ENCODE data around the gene MDM4. TPM values are rescaled to one million over a fixed set of nuclear protein-coding genes. Genes with fewer than 3 reads are reported as not detected.

The MDM4 gene
- total RNA-seq, 1 donor from 2014 or later, result 15.9 TPM

DNA sequence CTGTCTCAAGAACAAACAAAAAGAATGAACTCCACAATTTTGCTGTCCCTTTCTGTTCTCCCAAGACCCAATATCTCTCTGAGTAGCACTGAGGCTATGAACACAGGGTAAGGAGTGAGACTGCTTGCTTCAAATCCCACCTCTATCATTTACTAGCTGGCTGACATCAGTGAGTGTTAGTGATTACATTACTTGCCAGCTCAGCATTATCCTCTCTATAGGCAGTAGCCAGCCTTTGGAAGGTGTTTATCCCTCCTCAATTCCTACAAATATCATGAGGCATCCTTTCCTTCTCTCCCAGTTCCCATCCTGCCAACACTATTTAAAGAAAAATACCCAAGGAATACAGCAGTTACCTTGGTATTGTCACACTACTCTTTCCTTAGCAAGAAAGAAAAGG lies 24.6 kb upstream of the MDM4 start:
- DNase-seq (ENCODE audit: low read depth in 2 of 2), result no peak

DNA sequence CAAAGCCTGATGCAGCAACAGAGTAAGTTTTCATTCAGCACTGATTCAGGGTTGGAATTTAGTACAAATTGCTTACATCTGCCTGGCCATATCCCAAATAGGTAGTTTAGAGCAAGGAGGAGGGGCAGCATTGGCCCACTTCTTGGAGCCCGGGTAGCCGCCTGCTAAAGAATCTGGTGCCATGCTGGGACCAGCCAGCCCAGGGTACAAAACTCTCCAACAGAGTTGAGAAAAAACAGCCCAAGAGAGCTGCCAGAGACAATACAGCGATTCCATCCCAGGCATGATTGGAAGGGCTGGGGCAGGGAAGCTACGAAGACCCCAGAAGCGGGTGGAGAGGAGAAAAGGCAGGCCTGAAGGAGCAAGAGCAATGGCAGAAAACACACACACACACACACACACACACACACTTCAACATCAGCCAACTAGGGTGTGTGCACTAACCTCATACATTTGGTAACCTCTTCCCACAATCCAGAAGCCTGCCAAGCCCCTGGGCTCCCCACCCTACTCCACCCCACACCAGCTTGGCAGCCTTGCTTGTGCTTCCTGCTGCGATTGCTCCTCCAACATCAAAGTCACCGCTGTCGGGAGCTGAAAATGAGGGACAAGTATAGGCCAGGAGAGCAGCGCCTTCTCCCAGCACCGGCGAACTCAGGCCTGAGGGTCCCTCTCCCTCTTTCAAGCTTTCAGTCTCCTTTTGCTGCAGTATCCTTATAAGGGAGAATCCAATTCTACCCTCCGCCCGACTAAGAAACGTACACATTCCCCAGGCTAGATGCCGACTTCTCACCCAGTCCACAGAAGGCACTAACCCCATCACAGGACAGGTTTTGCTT lies 22.8 kb upstream of the MDM4 start:
- peak in 1 of 2 donors; percentile 39 for DNase-seq (ENCODE audit: low read depth in 2 of 2)

DNA sequence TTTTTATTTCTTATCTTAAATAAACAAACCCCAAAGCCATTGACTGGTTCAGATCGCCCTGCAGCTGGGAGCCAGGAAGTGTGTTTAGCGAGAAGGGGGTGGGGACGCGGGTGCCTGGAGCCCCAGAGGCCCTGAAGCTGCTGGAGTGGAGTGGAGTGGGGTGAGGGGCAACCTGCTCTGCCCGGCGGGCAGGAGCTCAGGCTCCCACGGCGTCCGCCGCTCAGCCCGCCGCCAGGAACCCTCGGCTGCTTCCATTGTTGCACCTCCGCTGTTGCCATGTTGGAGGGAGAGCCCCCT lies 22.3 kb upstream of the MDM4 start:
- peak; percentile 49 to 69 for DNase-seq (ENCODE audit: low read depth in 2 of 2)

DNA sequence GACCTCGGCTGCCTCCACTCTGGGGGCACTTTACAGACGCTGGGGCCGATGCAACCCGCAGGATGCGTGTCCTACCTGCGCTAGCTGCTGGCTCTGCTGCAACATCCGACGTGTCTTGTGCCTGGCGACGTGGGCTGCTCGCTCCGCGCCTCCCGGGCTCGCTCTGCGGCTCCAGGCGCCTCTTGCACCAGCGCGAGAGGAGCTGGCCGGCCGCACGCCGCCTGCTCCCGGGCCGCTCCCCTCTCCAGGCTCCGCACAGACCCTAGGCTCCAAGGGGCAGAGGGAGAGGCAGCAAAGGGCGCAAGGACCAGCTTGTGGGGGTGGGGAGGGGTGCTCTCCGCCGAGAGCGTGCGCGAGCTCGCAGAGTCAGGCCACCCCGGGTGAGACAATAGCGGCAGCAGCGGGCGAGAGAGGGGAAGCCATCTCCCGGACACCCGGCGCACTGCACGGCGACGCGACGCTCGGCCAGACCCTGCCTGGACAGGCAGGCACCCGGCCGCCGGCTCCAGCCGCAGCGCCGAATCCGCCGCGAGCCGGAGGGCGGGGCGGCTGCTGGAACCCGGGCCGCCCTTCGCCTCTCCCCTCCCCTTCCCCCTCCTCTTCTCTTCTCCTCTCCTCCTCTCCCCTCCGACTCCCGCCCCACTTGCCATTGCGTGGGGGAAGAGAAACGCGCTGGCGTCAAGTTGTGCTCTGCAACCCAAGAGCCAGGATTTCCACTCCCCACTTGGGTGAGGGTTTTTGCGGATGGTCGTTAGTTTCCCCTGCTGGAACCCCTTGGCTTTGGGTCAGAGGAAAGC lies 21.7 kb upstream of the MDM4 start, which contains the start of gene PIK3C2B:
Gene PIK3C2B (minus strand): TSS at position 525 of the 797 bp plus-strand sequence. CDS start 25,003 bp downstream, outside the sequence.
- peak; percentile 86 to 91 for DNase-seq (ENCODE audit: low read depth in 2 of 2)

DNA sequence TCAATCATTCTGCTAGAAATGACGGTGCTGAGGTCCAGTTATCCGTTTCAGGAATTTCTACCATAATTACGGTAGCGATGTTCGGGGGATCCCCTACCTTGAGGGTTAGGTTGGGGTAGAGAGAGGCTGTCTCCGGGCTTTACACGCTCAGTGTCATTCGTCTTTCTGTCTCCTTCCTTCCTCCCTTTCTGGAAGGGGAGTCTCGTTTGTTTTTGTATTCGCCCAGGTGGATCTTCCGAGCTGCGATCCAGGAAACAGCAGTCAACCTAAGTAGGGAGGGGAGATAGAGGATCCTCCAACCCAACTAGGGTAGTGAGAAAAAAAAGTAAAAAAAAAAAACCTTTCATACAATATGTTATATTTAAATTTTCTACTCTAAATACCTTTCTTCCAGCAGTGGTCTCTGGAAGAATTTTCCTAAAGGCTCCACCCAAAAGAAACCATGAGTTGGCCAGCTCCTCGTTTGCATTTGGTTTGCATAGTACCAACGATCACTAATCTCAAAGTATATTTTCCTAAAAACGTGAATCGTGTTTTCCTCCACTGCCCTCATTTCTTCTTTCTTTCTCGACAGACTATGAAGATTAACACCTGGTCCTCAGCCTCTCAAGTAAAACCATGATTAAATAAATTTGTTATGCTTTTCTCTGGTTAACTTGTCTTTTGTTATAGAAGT lies 21.0 kb upstream of the MDM4 start:
- DNase-seq (ENCODE audit: low read depth in 2 of 2), result no peak

DNA sequence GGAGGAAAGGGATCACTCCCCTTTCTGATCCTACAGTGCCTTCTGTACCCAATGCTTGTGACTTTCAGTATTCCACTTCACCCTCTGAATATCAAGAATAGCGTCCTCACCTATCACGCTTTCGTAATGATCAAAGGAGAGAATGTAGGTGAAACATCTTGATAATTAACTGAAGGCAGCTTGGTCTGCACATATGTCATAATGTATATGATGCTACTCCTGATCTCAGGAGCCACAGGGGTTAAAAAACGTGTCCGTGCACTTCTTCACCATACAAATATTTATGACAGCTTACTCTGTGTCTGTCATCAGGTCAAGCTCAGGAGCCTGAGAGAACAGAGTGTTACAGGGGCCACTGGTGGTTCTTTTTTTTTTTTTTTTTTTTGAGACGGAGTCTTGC lies 20.4 kb upstream of the MDM4 start:
- no peak for DNase-seq (ENCODE audit: low read depth in 2 of 2)

DNA sequence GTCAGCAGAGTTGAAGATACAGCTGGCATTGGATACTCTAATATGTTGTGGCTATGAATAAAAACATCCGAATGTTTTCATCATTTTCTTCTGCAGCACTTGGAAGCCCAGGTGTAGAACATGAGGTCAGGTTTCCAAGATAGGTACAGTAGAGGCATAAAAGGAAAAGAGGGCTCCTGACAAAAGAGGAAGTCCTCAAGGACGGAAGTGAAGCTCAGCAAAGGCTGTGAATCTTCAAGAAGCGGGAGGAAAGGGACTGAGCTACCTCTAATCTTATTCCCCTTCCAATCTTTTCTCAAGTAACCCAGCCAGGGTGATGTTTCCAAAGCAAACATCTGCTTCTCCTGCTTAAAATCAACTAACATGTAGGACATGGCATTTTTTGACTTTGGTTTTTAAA lies 17.2 kb upstream of the MDM4 start:
- DNase-seq (ENCODE audit: low read depth in 2 of 2), result no peak

DNA sequence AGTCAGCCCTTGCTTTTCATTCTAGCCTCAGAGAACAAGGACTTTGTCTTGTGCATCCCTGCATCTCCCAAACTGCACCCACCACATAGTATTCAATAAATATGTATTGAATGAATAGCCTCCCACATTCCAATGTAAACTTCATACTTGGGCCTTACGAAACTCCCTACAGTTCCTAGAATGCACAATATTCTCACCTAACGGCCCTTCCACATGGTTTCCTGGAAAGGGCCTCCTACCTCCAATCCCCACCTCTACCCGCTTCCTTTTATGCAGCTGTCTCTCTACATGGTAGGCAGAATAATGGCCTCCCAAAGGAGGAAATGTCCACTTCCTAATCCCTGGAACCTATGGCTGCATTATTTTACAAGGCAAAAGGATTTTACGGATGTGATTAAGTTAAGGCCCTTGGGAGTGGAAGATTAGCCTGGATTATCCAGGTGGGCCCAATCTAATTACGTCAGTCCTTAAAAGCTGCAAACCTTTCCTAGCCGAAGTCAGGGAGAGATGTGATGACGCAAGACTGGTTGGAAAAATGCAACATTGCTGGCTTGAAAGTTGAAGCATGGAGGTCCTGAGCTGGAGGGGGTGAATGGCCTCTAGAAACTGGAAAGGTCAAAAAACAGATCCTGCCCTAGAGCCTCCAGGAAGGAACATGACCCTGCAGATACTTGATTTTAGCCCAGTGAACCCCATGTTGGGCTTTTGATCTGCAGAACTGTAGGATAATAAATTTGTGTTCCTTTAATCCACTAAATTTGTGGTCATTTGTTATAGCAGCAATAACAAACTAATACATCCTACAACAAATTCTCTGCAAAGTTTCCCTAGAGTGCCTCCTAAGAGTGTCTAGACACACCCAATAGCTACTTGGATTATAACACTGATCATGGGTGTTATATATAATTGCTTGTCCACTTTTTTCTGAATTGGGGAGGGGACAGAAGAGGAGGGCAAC lies 16.4 kb upstream of the MDM4 start:
- no peak for DNase-seq (ENCODE audit: low read depth in 2 of 2)

DNA sequence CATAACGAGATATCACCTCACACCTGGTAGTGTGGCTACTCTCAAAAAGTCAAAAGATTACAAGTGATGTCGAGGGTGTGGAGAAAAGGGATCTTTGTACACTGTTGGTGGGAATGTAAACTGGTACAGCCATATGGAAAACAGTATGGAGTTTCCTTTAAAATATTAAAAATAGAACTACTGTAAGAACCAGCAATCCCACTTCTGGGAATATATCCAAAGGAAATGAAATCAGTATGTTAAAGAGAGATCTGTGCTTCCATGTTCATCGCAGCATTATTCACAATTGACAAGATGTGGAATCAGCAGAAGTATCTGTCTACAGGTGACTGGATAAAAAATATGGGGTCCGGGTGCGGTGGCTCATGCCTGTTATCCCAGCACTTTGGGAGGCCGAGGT lies 14.0 kb upstream of the MDM4 start:
- no peak for DNase-seq (ENCODE audit: low read depth in 2 of 2)

DNA sequence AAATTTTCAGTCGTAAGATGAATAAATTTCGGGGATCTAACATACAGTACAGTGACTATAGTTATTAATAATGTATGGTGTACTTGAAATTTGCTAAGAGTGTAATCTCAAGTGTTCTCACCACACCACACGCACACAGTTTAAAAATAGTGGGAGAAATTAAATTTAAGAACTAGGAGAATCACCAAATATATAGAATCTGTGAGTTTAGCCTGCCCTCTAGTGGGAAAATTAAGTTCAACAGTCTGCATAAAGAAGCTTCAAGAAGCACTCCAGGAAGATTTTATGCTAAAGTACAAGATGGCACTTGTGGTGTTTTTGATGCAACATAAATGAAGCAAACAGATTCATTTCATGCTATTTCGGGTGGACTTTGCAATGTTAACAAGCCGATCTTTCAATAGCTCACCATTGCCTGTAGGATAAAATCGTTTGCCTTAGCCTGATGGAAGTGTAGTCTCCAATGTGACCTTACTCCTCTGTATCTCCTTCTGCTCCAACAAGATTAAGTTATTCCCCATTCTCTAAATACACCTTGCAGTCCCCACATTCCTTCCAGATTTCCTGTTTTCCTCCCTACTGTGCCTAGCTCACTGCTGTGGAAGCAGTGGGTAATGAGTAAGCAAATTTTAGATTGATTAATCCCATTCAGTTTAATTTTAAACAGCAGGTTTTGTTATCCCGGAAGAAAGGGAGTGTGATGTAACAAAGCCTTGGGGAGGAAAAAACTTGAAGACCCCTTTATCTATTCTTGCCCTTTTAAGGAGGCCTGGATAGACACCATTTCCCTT lies 12.9 kb upstream of the MDM4 start:
- peak; percentile 76 for DNase-seq (ENCODE audit: low read depth in 2 of 2)

DNA sequence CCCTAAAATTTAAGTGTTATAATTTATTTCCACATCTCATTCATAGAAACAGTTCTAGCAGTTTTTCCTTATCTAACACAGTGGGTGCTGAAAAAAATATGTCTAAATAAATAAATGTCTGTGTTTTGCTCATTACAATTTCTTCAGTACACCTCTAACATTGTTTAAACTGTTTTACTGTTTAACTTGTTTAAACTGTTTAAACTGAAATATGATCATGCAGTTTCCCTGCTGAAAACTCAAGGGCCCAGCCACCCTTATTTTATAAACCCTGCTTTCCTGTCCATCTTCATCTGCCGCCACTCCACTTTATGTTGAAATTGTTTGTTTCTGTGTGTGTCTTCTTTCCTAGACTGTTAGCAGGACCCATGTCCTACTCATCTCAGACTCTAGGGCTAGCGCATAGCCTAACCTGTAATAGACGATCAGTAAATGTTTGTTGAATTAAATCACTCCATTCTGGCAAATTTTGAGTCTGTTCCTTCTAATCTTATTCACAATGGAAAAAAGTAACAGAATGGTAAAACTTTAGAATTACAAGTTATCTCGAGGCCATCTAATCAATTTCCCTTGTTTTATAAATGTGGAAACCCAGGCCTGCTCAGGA lies 12.2 kb upstream of the MDM4 start:
- no peak for DNase-seq (ENCODE audit: low read depth in 2 of 2)

DNA sequence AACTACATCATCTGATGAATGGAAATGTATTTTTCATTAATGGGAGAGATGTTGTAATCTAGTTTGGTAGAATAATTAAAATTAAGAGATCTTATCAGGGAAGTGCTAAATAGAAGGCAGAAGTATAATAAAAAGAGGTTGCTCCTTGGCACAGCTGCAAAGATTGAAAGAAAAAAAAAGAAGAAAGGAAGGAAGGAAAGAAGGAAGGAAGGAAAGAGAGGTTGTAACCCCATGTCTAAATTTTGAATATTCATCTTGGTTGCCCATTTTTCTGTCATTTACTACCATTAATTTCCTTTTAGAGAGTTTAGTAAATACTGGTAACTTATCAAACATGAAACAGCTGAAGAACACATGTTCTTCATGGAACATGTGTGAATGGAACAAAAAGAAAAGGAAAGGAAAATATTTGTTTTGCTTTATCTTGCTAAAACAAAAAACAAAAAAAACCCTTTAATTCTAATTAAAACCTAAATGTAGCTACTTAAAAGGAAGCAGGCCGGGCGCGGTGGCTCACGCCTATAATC lies 10.5 kb upstream of the MDM4 start:
- peak in 1 of 2 donors; percentile 6 for DNase-seq (ENCODE audit: low read depth in 2 of 2)

DNA sequence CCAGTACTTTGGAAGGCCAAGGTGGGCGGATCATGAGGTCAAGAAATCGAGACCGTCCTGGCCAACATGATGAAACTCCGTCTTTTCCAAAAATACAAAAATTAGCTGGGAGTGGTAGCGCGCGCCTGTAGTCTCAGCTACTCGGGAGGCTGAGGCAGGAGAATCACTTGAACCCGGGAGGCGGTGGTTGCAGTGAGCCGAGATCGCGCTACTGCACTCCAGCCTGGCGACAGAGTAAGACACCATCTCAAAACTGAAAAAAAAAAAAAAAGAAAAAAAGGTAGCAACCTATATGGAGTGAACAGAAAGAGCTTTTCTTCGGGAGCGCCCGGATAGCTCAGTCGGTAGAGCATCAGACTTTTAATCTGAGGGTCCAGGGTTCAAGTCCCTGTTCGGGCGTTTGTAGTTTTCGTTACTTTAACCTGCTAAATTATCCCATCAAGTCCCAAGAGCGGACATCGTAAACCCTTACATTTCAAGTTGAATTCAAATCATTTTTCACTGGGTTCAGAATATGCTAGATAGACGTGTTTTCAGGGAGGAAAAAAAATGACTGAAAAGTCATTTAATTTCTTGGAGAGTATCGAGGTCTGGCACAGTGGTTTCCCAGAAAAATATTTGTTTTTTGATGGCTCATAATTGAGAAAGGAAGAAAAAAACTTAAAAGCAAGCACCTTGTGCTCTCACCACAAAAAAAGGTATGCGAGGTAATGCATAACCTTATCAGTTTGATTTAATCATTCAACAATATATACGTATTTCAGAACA lies 9.8 kb upstream of the MDM4 start:
- peak; percentile 86 to 90 for DNase-seq (ENCODE audit: low read depth in 2 of 2)

DNA sequence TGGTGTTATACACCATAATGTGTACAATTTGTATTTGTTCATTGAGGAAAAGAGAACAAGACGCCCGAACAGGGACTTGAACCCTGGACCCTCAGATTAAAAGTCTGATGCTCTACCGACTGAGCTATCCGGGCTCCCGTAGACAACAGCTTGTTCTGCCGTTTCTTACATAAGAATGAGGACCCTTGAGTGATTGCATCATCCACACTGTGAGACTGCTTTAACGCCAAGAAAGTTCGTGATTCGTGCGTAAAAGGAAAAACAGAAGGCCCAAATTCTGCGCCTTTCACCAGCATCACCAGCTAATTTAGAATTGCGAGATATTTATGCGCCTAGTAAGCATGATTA lies 9.3 kb upstream of the MDM4 start:
- peak; percentile 92 to 95 for DNase-seq (ENCODE audit: low read depth in 2 of 2)

DNA sequence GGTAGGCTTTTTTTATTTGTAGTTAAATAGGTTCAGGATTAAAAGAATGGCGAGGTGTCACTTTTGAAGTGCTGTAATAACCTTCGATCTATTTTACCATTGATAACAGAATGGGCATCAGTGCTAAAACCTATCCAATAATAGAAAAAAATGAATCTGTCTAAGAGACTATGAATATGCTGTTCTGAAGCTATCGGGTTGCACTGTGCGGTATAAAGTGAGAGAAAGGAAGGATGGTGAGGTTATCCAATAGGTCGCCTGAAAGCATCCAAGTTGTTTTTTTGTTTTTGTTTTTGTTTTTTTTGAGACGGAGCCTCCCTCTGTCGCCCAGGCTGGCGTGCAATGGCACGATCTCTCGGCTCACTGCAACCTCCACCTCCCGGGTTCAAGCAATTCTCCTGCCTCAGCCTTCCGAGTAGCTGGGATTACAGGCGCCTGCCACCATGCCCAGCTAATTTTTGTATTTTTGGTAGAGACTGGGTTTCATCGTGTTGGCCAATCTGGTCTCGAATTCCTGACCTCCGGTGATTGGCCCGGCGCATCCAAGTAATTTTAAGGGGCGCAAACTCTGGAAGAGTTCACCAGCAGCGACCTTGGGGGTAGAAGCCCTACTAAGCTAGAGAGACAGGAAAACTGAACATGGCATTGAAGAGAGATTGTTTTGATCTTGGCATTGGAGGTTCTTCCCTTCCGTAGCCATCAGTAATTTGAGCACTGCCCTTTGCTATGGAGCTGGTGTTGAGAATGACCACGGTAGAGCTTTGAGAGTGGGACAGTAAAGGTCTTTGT lies 8.7 kb upstream of the MDM4 start:
- DNase-seq (ENCODE audit: low read depth in 2 of 2), result peak; percentile 16 to 41

DNA sequence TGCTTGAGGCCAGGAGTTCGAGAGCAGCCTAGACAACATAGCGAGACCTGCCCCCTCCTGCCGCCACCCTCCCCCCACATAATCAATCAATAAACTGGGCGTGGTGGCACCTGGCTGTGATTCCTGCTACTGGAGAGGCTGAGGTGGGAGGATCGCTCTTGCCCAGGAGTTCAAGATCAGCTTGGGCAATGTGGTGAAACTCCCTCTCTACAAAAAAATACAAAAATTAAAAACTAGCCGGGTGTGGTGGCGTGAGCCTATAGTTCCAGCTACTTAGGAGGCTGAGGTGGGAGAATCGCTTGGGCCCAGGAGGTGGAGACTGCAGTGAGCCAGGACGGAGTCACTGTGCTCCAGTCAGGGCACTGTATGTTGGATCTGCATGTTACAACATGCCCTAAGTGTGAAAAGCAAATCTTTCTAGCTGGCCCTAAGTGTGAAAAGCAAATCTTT lies 7.0 kb upstream of the MDM4 start:
- DNase-seq (ENCODE audit: low read depth in 2 of 2), result no peak

DNA sequence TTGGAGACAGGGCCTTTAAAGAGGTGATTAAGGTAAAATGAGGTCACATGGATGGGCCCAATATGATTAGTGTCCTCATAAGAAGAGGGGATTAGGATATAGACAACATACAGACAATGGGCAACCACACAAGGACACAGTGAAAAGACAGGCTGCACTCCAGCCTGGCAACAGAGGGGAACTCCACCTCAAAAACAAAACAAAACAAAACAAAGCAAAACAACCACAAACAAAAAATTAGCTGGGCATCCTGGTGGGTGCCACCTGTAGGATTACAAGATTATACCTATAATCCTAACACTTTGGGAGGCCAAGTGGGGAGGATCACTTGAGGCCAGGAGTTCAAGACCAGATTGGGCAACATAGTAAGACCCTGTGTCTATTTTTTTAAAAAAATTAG lies 4.8 kb upstream of the MDM4 start:
- DNase-seq (ENCODE audit: low read depth in 2 of 2), result no peak

DNA sequence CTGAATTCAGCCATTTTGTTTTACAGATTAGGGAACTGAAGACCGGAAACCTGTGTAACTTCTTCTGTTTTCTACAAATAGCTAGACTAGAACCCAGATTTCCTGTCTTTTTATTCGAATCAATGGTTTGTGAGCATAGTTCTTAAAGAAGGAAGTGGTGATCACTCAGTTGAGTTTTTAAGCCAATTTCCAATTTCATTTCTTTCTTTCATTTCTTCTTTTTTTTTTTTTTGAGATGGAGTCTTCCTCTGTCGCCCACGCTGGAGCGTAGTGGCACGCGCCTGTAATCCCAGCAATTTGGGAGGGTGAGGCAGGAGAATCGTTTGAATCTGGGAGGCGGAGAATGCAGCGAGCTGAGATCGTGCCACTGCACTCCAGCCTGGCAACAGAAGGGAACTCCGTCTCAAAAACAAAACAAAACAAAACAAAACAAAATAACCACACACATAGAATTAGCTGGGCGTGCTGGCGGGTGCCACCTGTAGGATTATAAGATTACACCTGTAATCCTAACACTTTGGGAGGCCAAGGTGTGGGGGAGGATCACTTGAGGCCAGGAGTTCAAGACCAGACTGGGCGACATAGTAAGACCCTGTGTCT lies 3.0 kb upstream of the MDM4 start:
- no peak for DNase-seq (ENCODE audit: low read depth in 2 of 2)

Measured in lung microvascular endothelial cell (primary cell).